ENCODE measurements around the gene CAPNS1.

GRCh38 chr19:36152352-36153091 is 12.7 kb downstream of the CAPNS1 start, which contains the start of gene COX7A1:
- TF ChIP-seq POLR2AphosphoS5 (IDR thresholded peaks at IDR 0.05; ENCODE audit: borderline replicate concordance, low read depth, low read length) (no peak), EZH2 (IDR thresholded peaks at IDR 0.05) (no peak)

Data from SK-N-MC (cell line).